Right cardiac atrium (tissue), 5 donors: ENCODE results near the gene DNMT3B. TPM values are rescaled to one million over a fixed set of nuclear protein-coding genes. Genes with fewer than 3 reads are reported as not detected.
A peak's percentile ranks its signal among the peaks of the same experiment; 100 is the strongest.

ENCODE experiments used
- ATAC-seq, 2 donors: fragments of 200-7000 bp; cut with Tn5 transposase; one replicate each; pipeline versions ENCODE4 v1.8.0 to v1.9.1; 2020; ENCODE audit warnings: moderate library complexity in 2 of 2, mild to moderate bottlenecking in 1 of 2
- DNase-seq, 3 donors: peaks; one replicate each; pipeline ENCODE4 v3.0.0-alpha.2; 2020
- H3K27ac ChIP-seq: one replicate; pipeline ENCODE4 v1.5.1; 2013; ENCODE audit warnings: mild to moderate bottlenecking, low read length, control low read depth, moderate library complexity
- H3K27me3 ChIP-seq: one replicate; pipeline ENCODE4 v1.6.1; 2013; ENCODE audit not compliant: control insufficient read depth, insufficient read depth
- H3K4me1 ChIP-seq: one replicate; pipeline ENCODE4 v1.6.1; 2013; ENCODE audit warnings: low read length; ENCODE audit not compliant: control insufficient read depth, insufficient read depth
- H3K4me3 ChIP-seq: one replicate; pipeline ENCODE4 v1.5.1; 2013; ENCODE audit warnings: low read length, control low read depth
- H3K9me3 ChIP-seq: one replicate; pipeline ENCODE4 v1.6.1; 2013; ENCODE audit warnings: low read length; ENCODE audit not compliant: control insufficient read depth
- WGBS: extraction: QIAGEN DNeasy Blood & Tissue Kit; methylation state at CpG from one replicate; pipeline ENCODE4 v1.1.7; 2013; 5-methylcytosine and 5-hydroxymethylcytosine counted together
- intact Hi-C, 4 donors: fragments of 100-400 bp; cut with DNase I; formaldehyde crosslinking; loops; one replicate each; pipeline versions ENCODE4 v1.11.0 to v1.14.0; 2022 to 2023
- polyA plus RNA-seq: library from polyadenylated mRNA; stranded (reverse); fragments of 200-250 nt; gene quantifications from one replicate; pipeline ENCODE4 v1.2.3, GENCODE V29; 2013
- total RNA-seq, 4 donors: library from RNA; stranded (reverse); fragmentation: NEBNext Ultra II Directional; extraction: Animal tissue kit (Norgen Biotek cat#: 25700); gene quantifications; one replicate each; pipeline ENCODE4 v1.2.1, GENCODE V29; 2021
- donor health status: healthy with polysubstance abuse.
- donor health status: DM: no; HTN: yes; CAD: no.
- donor health status: DM: no; HTN: no; CAD: no.
- donor health status: DM: no; HTN: yes; CAD: no; lungs with severe emphysema.
- donor health status: DM: yes; HTN: yes; CAD: no.

Gene DNMT3B
- total and polyA plus RNA-seq, 5 donors: 0.28 to 0.65 (median 0.57) TPM

GRCh38 chr20:32842688-32843524 is 80.7 kb downstream of the DNMT3B start:
- no peaks in the 10 kb centered on the region for H3K9me3 ChIP-seq
- intact Hi-C loops: no loop called here
- WGBS: 92% methylated on average over 8 of the region's 8 CpGs
- H3K4me1 ChIP-seq: peaks cover 3% of the 10 kb centered on the region
- H3K27me3 ChIP-seq: no peaks in the 10 kb centered on the region
- ATAC-seq (no peak), DNase-seq (no peak)
- no peak overlapping the region for H3K27ac ChIP-seq
- H3K4me3 ChIP-seq: no peak overlapping the region

DNA sequence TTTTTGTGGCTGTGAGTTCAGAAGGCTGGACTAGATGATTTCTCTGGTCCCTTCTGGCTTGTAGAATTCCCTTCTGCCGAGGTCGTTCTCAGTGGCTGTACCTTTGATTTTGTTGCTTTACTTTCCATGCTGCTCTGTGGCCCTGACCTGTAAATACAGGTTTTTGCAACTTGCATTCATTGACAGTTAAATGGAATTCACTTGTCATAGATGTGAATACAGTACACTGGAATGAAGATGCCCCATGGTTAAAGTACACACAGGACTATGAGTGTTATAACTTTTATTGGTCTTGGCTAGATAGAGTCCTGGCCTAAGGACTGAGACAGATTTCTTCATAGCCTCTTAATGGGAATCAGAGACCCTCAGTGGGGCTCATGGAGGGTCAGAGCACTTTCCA is 83.6 kb downstream of the DNMT3B start:
- Histone ChIP-seq H3K4me1 (peaks cover 3% of the 10 kb centered on the region), H3K27me3 (no peaks in the 10 kb centered on the region), H3K4me3 (no peak overlapping the region), H3K9me3 (no peaks in the 10 kb centered on the region), H3K27ac (no peak overlapping the region)
- DNase-seq: no peak
- 90% methylated on average over 2 of the region's 2 CpGs for WGBS
- intact Hi-C loops: no loop called here
- ATAC-seq: no peak

- Histone ChIP-seq H3K9me3 (no peaks in the 10 kb centered on the region), H3K4me3 (no peak overlapping the region), H3K27me3 (no peaks in the 10 kb centered on the region), H3K27ac (no peak overlapping the region), H3K4me1 (peaks cover 3% of the 10 kb centered on the region)
- 80% methylated on average over 5 of the region's 5 CpGs for WGBS
- intact Hi-C loops: no loop called here
- peak; percentile 56 for ATAC-seq
- no peak for DNase-seq
Measured at GRCh38 chr20:32846852-32847251, 84.7 kb downstream of the DNMT3B start.

- ATAC-seq: no peak
- no peaks in the 10 kb centered on the region for H3K9me3 ChIP-seq
- H3K4me3 ChIP-seq: no peak overlapping the region
- no peak for DNase-seq
- peaks cover 3% of the 10 kb centered on the region for H3K4me1 ChIP-seq
- H3K27me3 ChIP-seq: no peaks in the 10 kb centered on the region
- WGBS: 90% methylated on average over 5 of the region's 5 CpGs
- intact Hi-C loops: no loop called here
- H3K27ac ChIP-seq: no peak overlapping the region
Measured at GRCh38 chr20:32847964-32848363, 85.8 kb downstream of the DNMT3B start.

DNA sequence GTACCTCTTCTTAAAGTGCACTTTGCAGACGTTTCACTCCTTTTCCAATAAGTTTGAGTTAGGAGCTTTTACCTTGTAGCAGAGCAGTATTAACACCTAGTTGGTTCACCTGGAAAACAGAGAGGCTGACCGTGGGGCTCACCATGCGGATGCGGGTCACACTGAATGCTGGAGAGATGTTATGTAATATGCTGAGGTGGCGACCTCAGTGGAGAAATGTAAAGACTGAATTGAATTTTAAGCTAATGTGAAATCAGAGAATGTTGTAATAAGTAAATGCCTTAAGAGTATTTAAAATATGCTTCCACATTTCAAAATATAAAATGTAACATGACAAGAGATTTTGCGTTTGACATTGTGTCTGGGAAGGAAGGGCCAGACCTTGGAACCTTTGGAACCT is 86.7 kb downstream of the DNMT3B start:
- H3K9me3 ChIP-seq: no peaks in the 10 kb centered on the region
- H3K27me3 ChIP-seq: no peaks in the 10 kb centered on the region
- ATAC-seq (no peak), DNase-seq (no peak)
- WGBS: 89% methylated on average over 6 of the region's 6 CpGs
- H3K4me1 ChIP-seq: peaks cover 3% of the 10 kb centered on the region
- H3K27ac ChIP-seq: no peak overlapping the region
- no peak overlapping the region for H3K4me3 ChIP-seq
- intact Hi-C loops: no loop called here

GRCh38 chr20:32849577-32849976 is 87.4 kb downstream of the DNMT3B start:
- intact Hi-C loops: no loop called here
- WGBS: 72% methylated on average over 6 of the region's 6 CpGs
- ATAC-seq (peak; percentile 34 to 56), DNase-seq (no peak)
- no peak overlapping the region for H3K4me3 ChIP-seq
- H3K27ac ChIP-seq: no peak overlapping the region
- H3K4me1 ChIP-seq: peaks cover 2% of the 10 kb centered on the region
- H3K27me3 ChIP-seq: no peaks in the 10 kb centered on the region
- no peaks in the 10 kb centered on the region for H3K9me3 ChIP-seq

- DNase-seq (no peak), ATAC-seq (no peak)
- peaks cover 4% of the 10 kb centered on the region for H3K4me1 ChIP-seq
- WGBS: 89% methylated on average over 7 of the region's 7 CpGs
- H3K27ac ChIP-seq: no peak overlapping the region
- no peak overlapping the region for H3K4me3 ChIP-seq
- intact Hi-C loops: no loop called here
- H3K27me3 ChIP-seq: no peaks in the 10 kb centered on the region
- no peaks in the 10 kb centered on the region for H3K9me3 ChIP-seq
Measured at GRCh38 chr20:32855387-32855786, 93.2 kb downstream of the DNMT3B start.

GRCh38 chr20:32858189-32858588 is 96.0 kb downstream of the DNMT3B start:
- intact Hi-C loops: no loop called here
- Histone ChIP-seq H3K9me3 (no peaks in the 10 kb centered on the region), H3K4me1 (peaks cover 4% of the 10 kb centered on the region), H3K27me3 (no peaks in the 10 kb centered on the region), H3K4me3 (no peak overlapping the region), H3K27ac (no peak overlapping the region)
- no peak for ATAC-seq
- no peak for DNase-seq
- WGBS: 64% methylated on average over 2 of the region's 2 CpGs

Other genes starting within 250 kb of the DNMT3B start
- 10 to 100 TPM in 1 of 4 donors, 1 to 10 TPM in 3; 6.5 to 10.9 (median 8.0) TPM for gene NOL4L, start 177.1 kb upstream of the DNMT3B start, total RNA-seq
- 8.3 TPM for gene NOL4L, start 177.1 kb upstream of the DNMT3B start, polyA plus RNA-seq
- gene C20orf203, start 88.4 kb upstream of the DNMT3B start, total RNA-seq: under 1 TPM in 1 of 4 donors, not detected in 3; 0.06 TPM
- gene C20orf203, start 88.4 kb upstream of the DNMT3B start, polyA plus RNA-seq: not detected
- gene COMMD7, start 18.9 kb upstream of the DNMT3B start, total RNA-seq: 10 to 100 TPM; 36.2 to 44.8 (median 40.7) TPM
- gene COMMD7, start 18.9 kb upstream of the DNMT3B start, polyA plus RNA-seq: 53.6 TPM
- gene MAPRE1, start 57.6 kb downstream of the DNMT3B start, total RNA-seq: 100 to 1,000 TPM in 1 of 4 donors, 10 to 100 TPM in 3; 71.9 to 110 (median 84.3) TPM
- gene MAPRE1, start 57.6 kb downstream of the DNMT3B start, polyA plus RNA-seq: 47.0 TPM
- gene EFCAB8, start 96.5 kb downstream of the DNMT3B start, total RNA-seq: under 1 TPM in 2 of 4 donors, not detected in 2; 0.20 to 0.64 TPM
- gene EFCAB8, start 96.5 kb downstream of the DNMT3B start, polyA plus RNA-seq: not detected
- not detected for gene SUN5, start 242.0 kb downstream of the DNMT3B start, total RNA-seq
- gene SUN5, start 242.0 kb downstream of the DNMT3B start, polyA plus RNA-seq: not detected
- not detected for gene BPIFB2, start 245.3 kb downstream of the DNMT3B start, total RNA-seq
- not detected for gene BPIFB2, start 245.3 kb downstream of the DNMT3B start, polyA plus RNA-seq